K562 (cell line): ENCODE data around the gene INCENP. TPM values are rescaled to one million over a fixed set of nuclear protein-coding genes. Genes with fewer than 3 reads are reported as not detected.
A peak's percentile ranks its signal among the peaks of the same experiment; 100 is the strongest.

Experiments used
- ATAC-seq: fragments of 200-7000 bp; cut with Tn5 transposase; 3 replicates; pipeline ENCODE4 v1.9.1; 2020; ENCODE audit warnings: moderate library complexity
- BruUV-seq: library from RNA; stranded (reverse); fragments of 400-500 nt; replicated peaks from 2 replicates; lab custom pipeline; 2021; lab: Mats Ljungman, UMichigan
- CTCF ChIA-PET: fragments of 300-600 bp; formaldehyde crosslinking; extraction: SDS; loops from one replicate; lab custom pipeline; 2021; ENCODE audit warnings: low intra/inter-chr PET ratio; lab: Yijun Ruan, JAX
- POLR2A ChIA-PET: fragments of 300-600, 350-650 bp; sonication (Branson Sonifier 250); formaldehyde crosslinking; extraction: SDS; loops from one replicate; lab custom pipeline; 2021; ENCODE audit warnings: antibody characterized with exemption, inconsistent platforms; lab: Yijun Ruan, JAX
- DNase-seq, 4 experiments: peaks; one replicate each; pipeline versions ENCODE4 v3.0.0 to v3.0.0-alpha.2; 2011 to 2018; ENCODE audit warnings: low spot score in 3 of 4, mixed read lengths in 3 of 4; ENCODE audit errors: extremely low read depth in 1 of 4
- FAIRE-seq: peaks from 2 replicates; lab custom pipeline; 2011; peaks lifted over from hg19 to GRCh38; lab: Jason Lieb, UNC
- H2AFZ ChIP-seq: 2 replicates; pipeline ENCODE4 v1.6.0; 2011; ENCODE audit warnings: low read depth, low read length, control low read depth, inconsistent platforms
- H3K27ac ChIP-seq: fragments of 200-600 bp; 3 replicates; pipeline ENCODE4 v1.8.0; 2011; ENCODE audit warnings: low read depth, mild to moderate bottlenecking, control low read depth, inconsistent platforms, low read length, moderate library complexity, mixed read lengths; ENCODE audit errors: extremely low read depth
- H3K27me3 ChIP-seq, 2 experiments: fragments of 300-600 bp in 1 of 2; 2 replicates in 1 of 2; 3 replicates in 1 of 2; pipeline versions ENCODE4 v1.6.0 to v1.8.0; 2011; ENCODE audit warnings: inconsistent platforms in 2 of 2, low read length in 2 of 2, mild to moderate bottlenecking in 1 of 2, mixed read lengths in 1 of 2, moderate library complexity in 1 of 2; ENCODE audit not compliant: control insufficient read depth in 2 of 2, insufficient read depth in 2 of 2
- H3K36me3 ChIP-seq: fragments of 300-600 bp; 3 replicates; pipeline ENCODE4 v1.8.0; 2011; ENCODE audit warnings: mild to moderate bottlenecking, low read length, inconsistent platforms; ENCODE audit not compliant: control insufficient read depth, insufficient read depth
- H3K4me1 ChIP-seq, 2 experiments: fragments of 200-600 bp in 1 of 2; replicated peaks in 1 of 2; 2 replicates in 1 of 2; 3 replicates in 1 of 2; pipeline versions ENCODE4 v1.5.1 to v1.8.0; 2011; ENCODE audit warnings: inconsistent platforms in 2 of 2, low read length in 2 of 2, mild to moderate bottlenecking in 1 of 2, mixed read lengths in 1 of 2, moderate library complexity in 1 of 2; ENCODE audit not compliant: control insufficient read depth in 2 of 2, insufficient read depth in 2 of 2
- H3K4me2 ChIP-seq: 2 replicates; pipeline ENCODE4 v1.6.1; 2011; ENCODE audit warnings: low read length, control low read depth, inconsistent platforms, mixed read lengths; ENCODE audit not compliant: insufficient read depth
- H3K4me3 ChIP-seq: fragments of 200-600 bp; sonication (generic), shearing (Covaris generic); 2 replicates; pipeline ENCODE4 v1.5.1; 2016; ENCODE audit warnings: control low read depth, inconsistent platforms
- H3K79me2 ChIP-seq: fragments of 200-600 bp; 3 replicates; pipeline ENCODE4 v1.8.0; 2011; ENCODE audit warnings: low read length, inconsistent platforms; ENCODE audit not compliant: control insufficient read depth, insufficient read depth
- H3K9ac ChIP-seq, 2 experiments: 2 replicates each; pipeline versions ENCODE4 v1.6.0 to v1.6.1; 2011; ENCODE audit warnings: low read depth in 2 of 2, low read length in 2 of 2, control low read depth in 1 of 2, inconsistent platforms in 1 of 2, mild to moderate bottlenecking in 1 of 2, mixed read lengths in 1 of 2; ENCODE audit not compliant: insufficient read depth in 1 of 2
- H3K9me1 ChIP-seq: one replicate; pipeline ENCODE4 v1.6.0; 2011; ENCODE audit warnings: inconsistent platforms, mild to moderate bottlenecking, low read length, moderate library complexity; ENCODE audit not compliant: control insufficient read depth, insufficient read depth
- H3K9me3 ChIP-seq: replicated peaks from 2 replicates; pipeline ENCODE4 v1.5.1; 2011; ENCODE audit warnings: low read depth, low read length, inconsistent platforms; ENCODE audit not compliant: control insufficient read depth, insufficient read depth
- H4K20me1 ChIP-seq: replicated peaks from 2 replicates; pipeline ENCODE4 v1.6.1; 2011; ENCODE audit warnings: low read length, inconsistent platforms, mixed read lengths; ENCODE audit not compliant: control insufficient read depth, insufficient read depth
- HMGN3 ChIP-seq: IDR thresholded peaks from 2 replicates; pipeline ENCODE4 v1.6.1; 2011; ENCODE audit warnings: borderline replicate concordance, low read depth, mild to moderate bottlenecking, mixed read lengths, low read length; ENCODE audit not compliant: insufficient read length; ENCODE audit errors: extremely low read depth
- JUN ChIP-seq, 2 experiments: sonication (generic) in 1 of 2; formaldehyde crosslinking in 1 of 2; IDR thresholded peaks; 2 replicates each; pipeline versions ENCODE4 v1.6.1 to v1.8.0; 2012 to 2022; ENCODE audit warnings: borderline replicate concordance in 2 of 2, mild to moderate bottlenecking in 2 of 2, improper control_type of control experiment in 1 of 2, low read depth in 1 of 2, low read length in 1 of 2, missing genetic modification reagents in 1 of 2
- NCOR1 ChIP-seq: fragments of 450-650 bp; IDR thresholded peaks from 2 replicates; pipeline ENCODE4 v1.6.1; 2016; ENCODE audit warnings: mild to moderate bottlenecking, moderate library complexity
- RFX1 ChIP-seq: fragments of 450-650 bp; IDR thresholded peaks from 2 replicates; pipeline ENCODE4 v1.6.1; 2016; ENCODE audit warnings: mild to moderate bottlenecking, moderate library complexity
- SAFB ChIP-seq: fragments of 200-400 bp; formaldehyde crosslinking; IDR thresholded peaks from 2 replicates; pipeline ENCODE4 v1.6.1; 2017; ENCODE audit warnings: low read depth, low read length, borderline replicate concordance
- SMC3 ChIP-seq: conservative IDR thresholded peaks from 2 replicates; pipeline ENCODE4 v1.6.1; 2011; ENCODE audit warnings: low read depth, low read length, improper control_type of control experiment; ENCODE audit not compliant: insufficient read depth
- WGBS: fragments of 100-300 bp; shearing (Covaris generic); methylation state at CpG from one replicate; pipeline ENCODE4 v1.1.6; 2016; ENCODE audit warnings: low coverage, mixed read lengths; ENCODE audit not compliant: insufficient coverage; ENCODE audit errors: missing lambda C conversion rate; 5-methylcytosine and 5-hydroxymethylcytosine counted together
- in situ Hi-C: fragments of 300-500 bp; cut with MboI; formaldehyde crosslinking; loops from 4 replicates; pipeline ENCODE4 v1.15.0; 2018; ENCODE audit warnings: inconsistent platforms, mixed read lengths
- intact Hi-C: fragments of 100-400 bp; cut with micrococcal nuclease; formaldehyde crosslinking; loops from 2 replicates; pipeline ENCODE4 v1.14.2; 2022
- polyA plus RNA-seq, 8 experiments: library from polyadenylated mRNA; depleted of rRNA in 4 of 8; stranded (reverse) in 5 of 8; unstranded in 3 of 8; fragments of >200 nt; fragmentation: Nextera tagmentation in 2 of 8; fragmentation: Illumina TruSeq in 1 of 8; extraction: Ambion mirVana in 2 of 8; extraction: Trizol in 1 of 8; gene quantifications; 2 replicates each; pipeline versions ENCODE4 v1.2.1 to v1.2.3, GENCODE V29; 2011 to 2014; ENCODE audit warnings: inconsistent platforms in 1 of 8, missing spikeins in 1 of 8
- total RNA-seq, 7 experiments: library from RNA; depleted of rRNA in 6 of 7; stranded (reverse); fragments of >200 nt in 6 of 7; fragmentation: Illumina TruSeq in 2 of 7; extraction: Trizol in 2 of 7; gene quantifications; 2 replicates each; pipeline versions ENCODE4 v1.2.1 to v1.2.3, GENCODE V29; 2011 to 2021; ENCODE audit warnings: low replicate concordance in 1 of 7
- TF ChIP-seq, protein P1 (sequence below): fragments of 200-800 bp; sonication (Bioruptor generic); IDR thresholded peaks from 2 replicates; pipeline ENCODE4 v1.6.1; 2017; ENCODE audit warnings: missing genetic modification characterization, missing compliant biosample characterization
- TF ChIP-seq, protein P2 (sequence below): fragments of 250-450 bp; sonication (Bioruptor Pico); IDR thresholded peaks from 2 replicates; pipeline ENCODE4 v1.8.0; 2021; ENCODE audit warnings: borderline replicate concordance, mild to moderate bottlenecking, moderate library complexity; ENCODE audit not compliant: poor library complexity, severe bottlenecking

The INCENP gene
- total and polyA plus RNA-seq, 9 of the 15 experiments (the other 6 are each of a cell fraction or from before 2014, with no cell fraction given), result 1.1 to 97.9 (median 28.2) TPM

DNA sequence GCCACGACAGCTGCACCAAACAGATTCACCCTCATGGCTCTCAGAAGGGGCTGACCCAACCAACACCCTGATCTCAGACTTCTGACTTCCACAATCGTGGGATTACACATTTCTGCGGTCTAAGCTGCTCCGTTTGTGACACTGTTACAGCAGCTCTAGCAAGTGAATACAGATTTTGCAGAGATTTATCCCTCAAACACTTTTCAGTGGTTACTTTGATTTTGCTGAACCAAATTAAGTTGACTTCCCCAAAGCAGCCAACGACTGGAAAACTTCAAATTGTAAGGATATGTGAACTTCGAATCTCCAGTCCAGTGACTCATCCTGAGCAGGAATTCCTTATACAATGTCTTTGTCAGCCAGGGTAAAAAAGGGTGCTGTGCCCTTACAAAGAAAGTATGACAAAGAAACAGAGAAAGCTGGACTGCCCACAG is 14.8 kb upstream of the INCENP start (continued):
- TF ChIP-seq HMGN3 (no peak), SMC3 (no peak), NCOR1 (0 out of 2 replicates have a peak, but pooled peaks have one; percentile 10), JUN (IDR thresholded peaks at IDR 0.05; ENCODE audit: borderline replicate concordance, low read depth, low read length) (peak; percentile 9; the same call in 1 of the 2 replicates), JUN (CRISPR knock-in tag; IDR thresholded peaks at IDR 0.05; ENCODE audit: borderline replicate concordance) (no peak)
- TF ChIP-seq, protein P1, sequence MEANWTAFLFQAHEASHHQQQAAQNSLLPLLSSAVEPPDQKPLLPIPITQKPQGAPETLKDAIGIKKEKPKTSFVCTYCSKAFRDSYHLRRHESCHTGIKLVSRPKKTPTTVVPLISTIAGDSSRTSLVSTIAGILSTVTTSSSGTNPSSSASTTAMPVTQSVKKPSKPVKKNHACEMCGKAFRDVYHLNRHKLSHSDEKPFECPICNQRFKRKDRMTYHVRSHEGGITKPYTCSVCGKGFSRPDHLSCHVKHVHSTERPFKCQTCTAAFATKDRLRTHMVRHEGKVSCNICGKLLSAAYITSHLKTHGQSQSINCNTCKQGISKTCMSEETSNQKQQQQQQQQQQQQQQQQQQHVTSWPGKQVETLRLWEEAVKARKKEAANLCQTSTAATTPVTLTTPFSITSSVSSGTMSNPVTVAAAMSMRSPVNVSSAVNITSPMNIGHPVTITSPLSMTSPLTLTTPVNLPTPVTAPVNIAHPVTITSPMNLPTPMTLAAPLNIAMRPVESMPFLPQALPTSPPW, result 0 out of 2 replicates have a peak, but pooled peaks have one; percentile 27

DNA sequence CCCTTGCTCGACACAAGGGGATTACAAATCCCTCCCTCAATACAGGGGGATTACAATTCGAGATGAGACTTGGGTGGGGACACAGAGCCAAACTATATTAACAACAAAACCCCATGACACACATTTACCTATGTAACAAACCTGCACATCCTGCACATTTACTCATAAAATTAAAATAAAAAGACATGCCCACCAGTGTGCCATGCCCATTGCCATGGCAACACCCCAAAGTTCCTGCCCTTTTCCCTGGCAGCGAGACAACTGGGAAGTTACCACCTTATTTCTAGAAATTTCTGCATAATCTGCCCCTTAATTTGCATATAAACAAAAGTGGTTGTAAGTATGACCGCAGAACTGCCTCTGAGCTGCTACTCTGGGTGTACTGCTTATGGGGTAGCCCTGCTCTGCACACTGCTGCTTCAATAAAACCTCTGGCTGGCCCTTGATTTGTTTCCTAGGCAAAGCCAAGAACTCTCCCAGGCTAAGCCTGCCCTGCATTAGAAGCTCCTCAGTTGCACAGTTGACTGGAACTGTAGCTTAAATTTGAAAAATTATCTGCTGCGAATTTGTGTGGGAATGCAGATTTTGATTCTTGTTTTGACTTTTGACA is 8.6 kb upstream of the INCENP start:
- 26% methylated on average over 5 of the region's 5 CpGs for WGBS
- H3K4me3 ChIP-seq, result no peak overlapping the region
- FAIRE-seq (no peak), DNase-seq (no peak), ATAC-seq (no peak)
- ChIA-PET CTCF (no interaction called here), POLR2A (interaction anchor here (1.2 to 1.8 kb wide), 2 partner anchors 8 to 9 kb away, joined by 4 read pairs; partner anchors contain the start of gene INCENP)
- in situ Hi-C loops, result no loop called here
- no peaks in the 10 kb centered on the region for H4K20me1 ChIP-seq
- H3K27ac ChIP-seq, result no peak overlapping the region
- H2AFZ ChIP-seq, result no peak overlapping the region
- no peaks in the 10 kb centered on the region for H3K79me2 ChIP-seq
- H3K4me1 ChIP-seq, result peaks cover 0 to 4% of the 10 kb centered on the region in 2 experiments; a peak in 1 of 5 replicates
- intact Hi-C loops, result no loop called here
- H3K9me3 ChIP-seq, result peaks cover 7% of the 10 kb centered on the region; the same call in 1 of the 2 replicates
- no TSS peak for BruUV-seq
- no peaks in the 10 kb centered on the region for H3K9me1 ChIP-seq
- H3K9ac ChIP-seq, result no peak overlapping the region
- no peaks in the 10 kb centered on the region for H3K36me3 ChIP-seq
- no peaks in the 10 kb centered on the region for H3K27me3 ChIP-seq
- no peak overlapping the region for H3K4me2 ChIP-seq
- TF ChIP-seq RFX1 (peak; percentile 31; the same call in 1 of the 2 replicates), SAFB (no peak)
- TF ChIP-seq, protein P2, sequence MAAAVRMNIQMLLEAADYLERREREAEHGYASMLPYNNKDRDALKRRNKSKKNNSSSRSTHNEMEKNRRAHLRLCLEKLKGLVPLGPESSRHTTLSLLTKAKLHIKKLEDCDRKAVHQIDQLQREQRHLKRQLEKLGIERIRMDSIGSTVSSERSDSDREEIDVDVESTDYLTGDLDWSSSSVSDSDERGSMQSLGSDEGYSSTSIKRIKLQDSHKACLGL (CRISPR knock-in tag), result no peak
